GM19463 (cell line): ENCODE results near the gene MXRA5.
"Not testable (repeated sequence)": the region's sequence is repeated elsewhere in the genome, so short reads cannot be mapped to it uniquely, and the experiment has no call there.

ENCODE experiments used
- ATAC-seq: cut with Tn5 transposase; IDR thresholded peaks from one replicate; pipeline ENCODE4 v1.9.1; 2021; ENCODE audit warnings: mild to moderate bottlenecking, moderate library complexity; ENCODE audit not compliant: unreplicated experiment

MXRA5 gene

GRCh38 chrX:3345281-3346191, 916 bp downstream of the MXRA5 start:
- ATAC-seq, result no peak

GRCh38 chrX:3343569-3343968, 2.9 kb downstream of the MXRA5 start:
- not testable (repeated sequence) for ATAC-seq

- no peak for ATAC-seq
Observed at GRCh38 chrX:3340016-3340415, 6.4 kb downstream of the MXRA5 start.

- ATAC-seq, result no peak
Observed at GRCh38 chrX:3326681-3327080, 19.8 kb downstream of the MXRA5 start.

- no peak for ATAC-seq
Observed at GRCh38 chrX:3320471-3321046, 25.9 kb downstream of the MXRA5 start.

- no peak for ATAC-seq
Observed at GRCh38 chrX:3317191-3317718, 29.2 kb downstream of the MXRA5 start.

- ATAC-seq, result no peak
Observed at GRCh38 chrX:3312109-3312508, 34.3 kb downstream of the MXRA5 start.

GRCh38 chrX:3307881-3308280, 38.6 kb downstream of the MXRA5 start:
- ATAC-seq, result no peak

GRCh38 chrX:3299636-3300035, 46.8 kb downstream of the MXRA5 start:
- no peak for ATAC-seq

- no peak for ATAC-seq
Observed at GRCh38 chrX:3295731-3296130, 50.7 kb downstream of the MXRA5 start.

GRCh38 chrX:3293251-3293650, 53.2 kb downstream of the MXRA5 start:
- ATAC-seq, result no peak

- no peak for ATAC-seq
Observed at GRCh38 chrX:3290561-3290960, 55.9 kb downstream of the MXRA5 start.

GRCh38 chrX:3286196-3286945, 60.1 kb downstream of the MXRA5 start:
- no peak for ATAC-seq

- no peak for ATAC-seq
Observed at GRCh38 chrX:3280706-3281105, 65.7 kb downstream of the MXRA5 start.

- not testable (repeated sequence) for ATAC-seq
Observed at GRCh38 chrX:3273668-3274067, 72.8 kb downstream of the MXRA5 start.

GRCh38 chrX:3271834-3272186, 74.6 kb downstream of the MXRA5 start:
- ATAC-seq, result no peak

- no peak for ATAC-seq
Observed at GRCh38 chrX:3271183-3271833, 75.1 kb downstream of the MXRA5 start.

- no peak for ATAC-seq
Observed at GRCh38 chrX:3268829-3269228, 77.6 kb downstream of the MXRA5 start.

- no peak for ATAC-seq
Observed at GRCh38 chrX:3263681-3264126, 82.7 kb downstream of the MXRA5 start.

- ATAC-seq, result no peak
Observed at GRCh38 chrX:3262901-3263300, 83.6 kb downstream of the MXRA5 start.
